ENCODE measurements around the gene TMEM169. TPM values are rescaled to one million over a fixed set of nuclear protein-coding genes. Genes with fewer than 3 reads are reported as not detected.

TMEM169 gene
- total RNA-seq, 1 donor from 2014 or later = 20.1 TPM

- Histone ChIP-seq H3K4me3 (ENCODE audit: insufficient read depth, low read depth, low read length) (no peak overlapping the region), H3K4me2 (ENCODE audit: low read length) (no peak overlapping the region), H3K9me3 (ENCODE audit: insufficient read depth, low read depth, low read length) (no peaks in the 10 kb centered on the region), H3K79me2 (ENCODE audit: insufficient read depth, low read length) (no peaks in the 10 kb centered on the region), H4K20me1 (ENCODE audit: insufficient read depth, low read length) (no peaks in the 10 kb centered on the region), H3K9ac (ENCODE audit: low read length) (no peak overlapping the region), H3K27me3 (ENCODE audit: insufficient read depth, low read length) (no peaks in the 10 kb centered on the region), H3K27ac (ENCODE audit: low read depth, low read length) (no peak overlapping the region), H2AFZ (ENCODE audit: low read depth, low read length) (no peak overlapping the region), H3K4me1 (ENCODE audit: insufficient read depth, low read length) (peaks cover 28% of the 10 kb centered on the region), H3K36me3 (ENCODE audit: insufficient read depth, low read length) (no peaks in the 10 kb centered on the region)
- no peak for TF ChIP-seq EZH2 (IDR thresholded peaks at IDR 0.05; ENCODE audit: insufficient read depth, low read length)
- no peak for TF ChIP-seq CTCF (IDR thresholded peaks at IDR 0.05; ENCODE audit: insufficient read depth, low read depth, low read length)
- Mint-ChIP-seq H3K9me3 (ENCODE audit: unreplicated experiment) (peaks cover 8% of the 10 kb centered on the region), H3K4me3 (ENCODE audit: unreplicated experiment) (no peak overlapping the region), H3K36me3 (ENCODE audit: low read depth, unreplicated experiment) (peaks cover 14% of the 10 kb centered on the region), H3K4me1 (ENCODE audit: low read depth, unreplicated experiment) (peaks cover 40% of the 10 kb centered on the region), H3K27me3 (ENCODE audit: low read depth, unreplicated experiment) (no peaks in the 10 kb centered on the region), H3K27ac (ENCODE audit: unreplicated experiment) (no peak overlapping the region)
- FAIRE-seq (no peak), DNase-seq (ENCODE audit: low read depth) (no peak)
Measured at GRCh38 chr2:216086207-216086893, 4.6 kb downstream of the TMEM169 start.

GRCh38 chr2:216090369-216090786 lies 8.7 kb downstream of the TMEM169 start:
- Histone ChIP-seq H4K20me1 (ENCODE audit: insufficient read depth, low read length) (no peaks in the 10 kb centered on the region), H3K4me3 (ENCODE audit: insufficient read depth, low read depth, low read length) (no peak overlapping the region), H3K27me3 (ENCODE audit: insufficient read depth, low read length) (no peaks in the 10 kb centered on the region), H3K4me2 (ENCODE audit: low read length) (no peak overlapping the region), H3K9me3 (ENCODE audit: insufficient read depth, low read depth, low read length) (no peaks in the 10 kb centered on the region), H3K27ac (ENCODE audit: low read depth, low read length) (no peak overlapping the region), H3K4me1 (ENCODE audit: insufficient read depth, low read length) (peaks cover 2% of the 10 kb centered on the region), H2AFZ (ENCODE audit: low read depth, low read length) (no peak overlapping the region), H3K36me3 (ENCODE audit: insufficient read depth, low read length) (no peaks in the 10 kb centered on the region), H3K9ac (ENCODE audit: low read length) (no peak overlapping the region), H3K79me2 (ENCODE audit: insufficient read depth, low read length) (no peaks in the 10 kb centered on the region)
- Mint-ChIP-seq H3K4me1 (ENCODE audit: low read depth, unreplicated experiment) (peaks cover 12% of the 10 kb centered on the region), H3K36me3 (ENCODE audit: low read depth, unreplicated experiment) (peaks cover 14% of the 10 kb centered on the region), H3K4me3 (ENCODE audit: unreplicated experiment) (no peak overlapping the region), H3K27me3 (ENCODE audit: low read depth, unreplicated experiment) (no peaks in the 10 kb centered on the region), H3K9me3 (ENCODE audit: unreplicated experiment) (peaks cover 8% of the 10 kb centered on the region), H3K27ac (ENCODE audit: unreplicated experiment) (peak overlapping the region; percentile 74)
- TF ChIP-seq EZH2 (IDR thresholded peaks at IDR 0.05; ENCODE audit: insufficient read depth, low read length) (no peak), CTCF (IDR thresholded peaks at IDR 0.05; ENCODE audit: insufficient read depth, low read depth, low read length) (no peak)
- DNase-seq (ENCODE audit: low read depth) (peak; percentile 60), FAIRE-seq (no peak)

GRCh38 chr2:216092646-216093045 lies 10.9 kb downstream of the TMEM169 start:
- FAIRE-seq = no peak
- peaks cover 21% of the 10 kb centered on the region for H3K36me3 Mint-ChIP-seq (ENCODE audit: low read depth, unreplicated experiment)
- no peaks in the 10 kb centered on the region for H3K27me3 Mint-ChIP-seq (ENCODE audit: low read depth, unreplicated experiment)
- no peaks in the 10 kb centered on the region for H3K27me3 ChIP-seq (ENCODE audit: insufficient read depth, low read length)
- no peaks in the 10 kb centered on the region for H3K79me2 ChIP-seq (ENCODE audit: insufficient read depth, low read length)
- H3K4me1 Mint-ChIP-seq (ENCODE audit: low read depth, unreplicated experiment) = peaks cover 11% of the 10 kb centered on the region
- no peaks in the 10 kb centered on the region for H4K20me1 ChIP-seq (ENCODE audit: insufficient read depth, low read length)
- no peaks in the 10 kb centered on the region for H3K36me3 ChIP-seq (ENCODE audit: insufficient read depth, low read length)
- no peak overlapping the region for H3K9ac ChIP-seq (ENCODE audit: low read length)
- TF ChIP-seq CTCF (IDR thresholded peaks at IDR 0.05; ENCODE audit: insufficient read depth, low read depth, low read length) (no peak), EZH2 (IDR thresholded peaks at IDR 0.05; ENCODE audit: insufficient read depth, low read length) (no peak)
- no peak overlapping the region for H3K27ac Mint-ChIP-seq (ENCODE audit: unreplicated experiment)
- no peak overlapping the region for H3K4me2 ChIP-seq (ENCODE audit: low read length)
- no peak overlapping the region for H3K27ac ChIP-seq (ENCODE audit: low read depth, low read length)
- DNase-seq (ENCODE audit: low read depth) = no peak
- peaks cover 8% of the 10 kb centered on the region for H3K9me3 Mint-ChIP-seq (ENCODE audit: unreplicated experiment)
- no peaks in the 10 kb centered on the region for H3K9me3 ChIP-seq (ENCODE audit: insufficient read depth, low read depth, low read length)
- H2AFZ ChIP-seq (ENCODE audit: low read depth, low read length) = no peak overlapping the region
- H3K4me3 ChIP-seq (ENCODE audit: insufficient read depth, low read depth, low read length) = no peak overlapping the region
- peaks cover 2% of the 10 kb centered on the region for H3K4me1 ChIP-seq (ENCODE audit: insufficient read depth, low read length)
- no peak overlapping the region for H3K4me3 Mint-ChIP-seq (ENCODE audit: unreplicated experiment)
